OCI-LY7 (cell line): ENCODE measurements around the gene PRAC2. TPM values are rescaled to one million over a fixed set of nuclear protein-coding genes. Genes with fewer than 3 reads are reported as not detected.

Source experiments
- Bru-seq: library from RNA; stranded (reverse); fragments of 400-500 nt; gene quantifications from one replicate; lab custom pipeline; 2021; lab: Mats Ljungman, UMichigan
- BruChase-seq, 2 experiments: library from RNA; stranded (reverse); fragments of 400-500 nt; gene quantifications; one replicate each; lab custom pipeline; 2021; lab: Mats Ljungman, UMichigan
- BruUV-seq: library from RNA; stranded (reverse); fragments of 400-500 nt; replicated peaks from 2 replicates; lab custom pipeline; 2021; lab: Mats Ljungman, UMichigan
- CTCF ChIA-PET: fragments of 300-600 bp; sonication (Branson Sonifier 250); formaldehyde crosslinking; loops from one replicate; lab custom pipeline; 2022; ENCODE audit warnings: antibody characterized with exemption; ENCODE audit not compliant: unreplicated experiment; lab: Charles Lee
- POLR2A ChIA-PET: fragments of 300-600 bp; sonication (Branson Sonifier 250); formaldehyde crosslinking; loops from one replicate; lab custom pipeline; 2022; ENCODE audit warnings: antibody characterized with exemption; lab: Charles Lee
- DNase-seq: peaks from one replicate; pipeline ENCODE4 v3.0.0-alpha.2; 2015; ENCODE audit warnings: low spot score
- H2AFZ ChIP-seq: fragments of 200-600 bp; sonication (generic), shearing (Covaris generic); 2 replicates; pipeline ENCODE4 v1.6.1; 2014; ENCODE audit warnings: mild to moderate bottlenecking, antibody characterized with exemption, low read length, moderate library complexity
- H3K27ac ChIP-seq: fragments of 200-600 bp; sonication (generic); 2 replicates; pipeline ENCODE4 v1.5.1; 2014; ENCODE audit warnings: mixed run types, low read depth, mild to moderate bottlenecking, moderate library complexity, low read length, inconsistent platforms; ENCODE audit not compliant: poor library complexity, severe bottlenecking
- H3K36me3 ChIP-seq: fragments of 200-600 bp; sonication (generic); 2 replicates; pipeline ENCODE4 v1.6.1; 2014; ENCODE audit warnings: mild to moderate bottlenecking, antibody characterized with exemption, low read length, moderate library complexity, mixed read lengths; ENCODE audit not compliant: insufficient read depth
- H3K4me1 ChIP-seq: fragments of 200-600 bp; sonication (generic); 2 replicates; pipeline ENCODE4 v1.5.1; 2014; ENCODE audit warnings: mild to moderate bottlenecking, low read length; ENCODE audit not compliant: insufficient read depth, poor library complexity, severe bottlenecking
- H3K4me2 ChIP-seq: fragments of 200-600 bp; sonication (generic); 2 replicates; pipeline ENCODE4 v1.6.1; 2014; ENCODE audit warnings: mild to moderate bottlenecking, low read length
- H3K4me3 ChIP-seq: fragments of 200-600 bp; sonication (generic); 2 replicates; pipeline ENCODE4 v1.5.1; 2014; ENCODE audit warnings: mild to moderate bottlenecking, low read depth, low read length; ENCODE audit not compliant: poor library complexity, severe bottlenecking
- H3K79me2 ChIP-seq: fragments of 200-600 bp; sonication (generic); 2 replicates; pipeline ENCODE4 v1.6.1; 2016; ENCODE audit warnings: low read depth, mild to moderate bottlenecking, low read length, moderate library complexity, mixed read lengths; ENCODE audit not compliant: insufficient read depth
- H3K9me2 ChIP-seq: fragments of 200-600 bp; sonication (generic); 2 replicates; pipeline ENCODE4 v1.6.1; 2016; ENCODE audit warnings: mild to moderate bottlenecking, low read length, mixed read lengths; ENCODE audit not compliant: insufficient read depth
- H3K9me3 ChIP-seq: fragments of 200-600 bp; sonication (generic); 2 replicates; pipeline ENCODE4 v1.6.1; 2014; ENCODE audit warnings: mild to moderate bottlenecking, mixed run types, low read length, mixed read lengths
- H4K20me1 ChIP-seq: fragments of 200-600 bp; sonication (generic); 2 replicates; pipeline ENCODE4 v1.6.1; 2014; ENCODE audit warnings: mild to moderate bottlenecking, antibody characterized with exemption, low read length, moderate library complexity, mixed read lengths; ENCODE audit not compliant: insufficient read depth
- EZH2phosphoT487 ChIP-seq: fragments of 200-600 bp; sonication (generic); IDR thresholded peaks from 2 replicates; pipeline ENCODE4 v1.6.1; 2018; ENCODE audit warnings: low read depth, borderline replicate concordance, mild to moderate bottlenecking, mixed run types, antibody characterized with exemption, low read length, moderate library complexity, mixed read lengths
- intact Hi-C: fragments of 100-400 bp; cut with micrococcal nuclease; formaldehyde crosslinking; loops from one replicate; pipeline ENCODE4 v1.10.0; 2022; ENCODE audit not compliant: unreplicated experiment
- long read RNA-seq: library from polyadenylated mRNA; stranded (forward); transcript quantifications from one replicate; pipeline ENCODE4 v2.0.0, GENCODE V29; 2022
- total RNA-seq, 2 experiments: library from RNA; depleted of rRNA in 1 of 2; stranded (reverse); fragments of >200 nt in 1 of 2; shearing (Covaris generic) in 1 of 2; gene quantifications; 2 replicates each; pipeline ENCODE4 v1.2.3, GENCODE V29; 2014 to 2022
- TF ChIP-seq, protein P1 (sequence below): fragments of 200-600 bp; sonication (generic); conservative IDR thresholded peaks from 2 replicates; pipeline ENCODE4 v1.5.1; 2014; ENCODE audit warnings: mild to moderate bottlenecking, antibody characterized with exemption, low read length, moderate library complexity, mixed read lengths

The PRAC2 gene
- not detected in 2 replicates for total RNA-seq (2014; rRNA removed; shearing (Covaris generic))
- not detected in 2 replicates for total RNA-seq (2022)
- not detected for Bru-seq, nascent RNA
- BruChase-seq, experiment 1, labeled RNA remaining after a 6-hour chase = not detected
- BruChase-seq, experiment 2, labeled RNA remaining after a 2-hour chase = not detected
- long read RNA-seq = 0 reads

DNA sequence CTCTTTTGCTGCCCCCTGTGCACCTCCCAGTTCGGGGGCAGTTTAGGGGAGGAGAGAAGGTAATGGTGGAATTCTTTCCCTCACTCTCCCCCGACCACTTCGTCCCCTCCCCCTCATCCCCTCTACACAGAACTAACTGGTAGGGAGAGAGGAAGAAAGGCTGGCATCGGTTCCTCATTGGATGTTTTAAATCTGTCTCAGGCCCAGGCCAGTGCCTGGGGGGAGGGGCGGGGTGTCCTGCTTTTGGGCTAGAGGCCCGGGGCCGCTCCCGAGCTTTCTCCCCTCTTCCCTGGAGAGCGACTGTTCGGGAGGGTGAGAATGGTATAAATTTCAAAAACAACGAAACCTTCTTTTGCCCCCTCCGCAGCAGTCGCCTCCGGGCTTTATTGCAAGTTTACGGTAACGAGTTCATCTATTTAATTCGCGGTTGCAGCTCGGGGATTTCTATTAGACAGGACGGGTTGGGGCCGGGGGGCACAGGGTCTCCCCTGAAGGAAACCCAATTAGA lies at the start of gene PRAC2:
PRAC2 (plus strand) TSS at position 271 of the 508 bp plus-strand sequence. CDS start 1,226 bp downstream, outside the sequence.
- Histone ChIP-seq H3K27ac (no peak within 1 kb of the TSS), H3K4me1 (no peaks in the 10 kb centered on the region), H3K9me3 (no peaks in the 10 kb centered on the region), H3K79me2 (no peaks in the 10 kb centered on the region), H4K20me1 (no peaks in the 10 kb centered on the region), H3K9me2 (no peaks in the 10 kb centered on the region), H3K4me2 (no peak within 1 kb of the TSS), H3K4me3 (no peak within 1 kb of the TSS), H3K36me3 (no peaks in the 10 kb centered on the region), H2AFZ (no peak within 1 kb of the TSS)
- TF ChIP-seq EZH2phosphoT487 = no peak
- TF ChIP-seq, protein P1, sequence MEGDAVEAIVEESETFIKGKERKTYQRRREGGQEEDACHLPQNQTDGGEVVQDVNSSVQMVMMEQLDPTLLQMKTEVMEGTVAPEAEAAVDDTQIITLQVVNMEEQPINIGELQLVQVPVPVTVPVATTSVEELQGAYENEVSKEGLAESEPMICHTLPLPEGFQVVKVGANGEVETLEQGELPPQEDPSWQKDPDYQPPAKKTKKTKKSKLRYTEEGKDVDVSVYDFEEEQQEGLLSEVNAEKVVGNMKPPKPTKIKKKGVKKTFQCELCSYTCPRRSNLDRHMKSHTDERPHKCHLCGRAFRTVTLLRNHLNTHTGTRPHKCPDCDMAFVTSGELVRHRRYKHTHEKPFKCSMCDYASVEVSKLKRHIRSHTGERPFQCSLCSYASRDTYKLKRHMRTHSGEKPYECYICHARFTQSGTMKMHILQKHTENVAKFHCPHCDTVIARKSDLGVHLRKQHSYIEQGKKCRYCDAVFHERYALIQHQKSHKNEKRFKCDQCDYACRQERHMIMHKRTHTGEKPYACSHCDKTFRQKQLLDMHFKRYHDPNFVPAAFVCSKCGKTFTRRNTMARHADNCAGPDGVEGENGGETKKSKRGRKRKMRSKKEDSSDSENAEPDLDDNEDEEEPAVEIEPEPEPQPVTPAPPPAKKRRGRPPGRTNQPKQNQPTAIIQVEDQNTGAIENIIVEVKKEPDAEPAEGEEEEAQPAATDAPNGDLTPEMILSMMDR = no peak
- intact Hi-C loops = loop anchor here (10.0 kb wide), 1 partner anchor 82 kb away; no protein-coding TSS in a partner anchor
- no peak for DNase-seq
- no TSS peak for BruUV-seq
- POLR2A ChIA-PET = no interaction called here
- CTCF ChIA-PET = interaction anchor here (0.9 kb wide), 1 partner anchor 348 kb away, joined by 3 read pairs; no protein-coding TSS in a partner anchor

- Histone ChIP-seq H3K27ac (no peak overlapping the region), H3K4me3 (no peak overlapping the region), H3K36me3 (no peaks in the 10 kb centered on the region), H3K4me2 (no peak overlapping the region), H3K9me2 (no peaks in the 10 kb centered on the region), H3K9me3 (no peaks in the 10 kb centered on the region), H4K20me1 (no peaks in the 10 kb centered on the region), H3K79me2 (no peaks in the 10 kb centered on the region), H2AFZ (no peak overlapping the region), H3K4me1 (no peaks in the 10 kb centered on the region)
- TF ChIP-seq, protein P1 = no peak
- TF ChIP-seq EZH2phosphoT487 = no peak
- DNase-seq = no peak
- no TSS peak for BruUV-seq
- ChIA-PET POLR2A (no interaction called here), CTCF (no interaction called here)
- intact Hi-C loops = loop anchor here (5.0 kb wide), 1 partner anchor 130 kb away; no protein-coding TSS in a partner anchor
These were observed 45.9 kb upstream of the PRAC2 start for GRCh38 chr17:48676963-48677558.
